ENCODE results near the gene ZNF521.

The ZNF521 gene

DNA sequence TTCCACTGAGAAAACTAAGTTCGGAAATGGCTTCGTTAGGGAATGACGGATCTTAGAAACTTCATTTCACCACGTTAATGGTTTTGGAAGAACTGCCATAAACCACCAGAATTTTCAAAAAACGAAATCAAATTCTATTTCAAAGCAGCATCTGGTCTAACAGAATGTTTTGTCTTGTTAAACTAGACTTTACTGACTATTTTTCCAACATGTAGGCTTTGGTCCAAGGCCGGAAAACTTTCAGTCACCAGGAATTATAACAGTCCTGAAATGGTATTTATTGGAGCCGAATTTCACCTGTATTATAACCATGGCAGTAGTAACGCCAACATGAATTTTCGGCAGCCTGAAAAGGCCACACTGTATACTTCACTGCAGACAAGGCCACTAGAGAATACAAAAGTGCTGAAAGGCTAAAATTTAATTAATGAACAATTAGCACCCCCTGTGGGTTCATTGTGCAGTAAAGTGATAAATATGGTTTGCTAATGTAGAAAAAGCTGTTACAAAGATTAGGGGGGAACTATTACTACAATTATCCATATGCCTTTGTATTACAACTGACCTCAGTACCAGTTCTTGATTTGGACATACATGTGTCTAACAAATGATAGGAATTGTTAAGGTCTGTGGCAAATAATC is 116.4 kb downstream of the ZNF521 start:
- TF ChIP-seq, protein P1, sequence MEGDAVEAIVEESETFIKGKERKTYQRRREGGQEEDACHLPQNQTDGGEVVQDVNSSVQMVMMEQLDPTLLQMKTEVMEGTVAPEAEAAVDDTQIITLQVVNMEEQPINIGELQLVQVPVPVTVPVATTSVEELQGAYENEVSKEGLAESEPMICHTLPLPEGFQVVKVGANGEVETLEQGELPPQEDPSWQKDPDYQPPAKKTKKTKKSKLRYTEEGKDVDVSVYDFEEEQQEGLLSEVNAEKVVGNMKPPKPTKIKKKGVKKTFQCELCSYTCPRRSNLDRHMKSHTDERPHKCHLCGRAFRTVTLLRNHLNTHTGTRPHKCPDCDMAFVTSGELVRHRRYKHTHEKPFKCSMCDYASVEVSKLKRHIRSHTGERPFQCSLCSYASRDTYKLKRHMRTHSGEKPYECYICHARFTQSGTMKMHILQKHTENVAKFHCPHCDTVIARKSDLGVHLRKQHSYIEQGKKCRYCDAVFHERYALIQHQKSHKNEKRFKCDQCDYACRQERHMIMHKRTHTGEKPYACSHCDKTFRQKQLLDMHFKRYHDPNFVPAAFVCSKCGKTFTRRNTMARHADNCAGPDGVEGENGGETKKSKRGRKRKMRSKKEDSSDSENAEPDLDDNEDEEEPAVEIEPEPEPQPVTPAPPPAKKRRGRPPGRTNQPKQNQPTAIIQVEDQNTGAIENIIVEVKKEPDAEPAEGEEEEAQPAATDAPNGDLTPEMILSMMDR (IDR thresholded peaks at IDR 0.05), result no peak
- TF ChIP-seq ZFX (IDR thresholded peaks at IDR 0.05; ENCODE audit: borderline replicate concordance), result no peak
- H3K27ac ChIP-seq, result no peak overlapping the region

DNA sequence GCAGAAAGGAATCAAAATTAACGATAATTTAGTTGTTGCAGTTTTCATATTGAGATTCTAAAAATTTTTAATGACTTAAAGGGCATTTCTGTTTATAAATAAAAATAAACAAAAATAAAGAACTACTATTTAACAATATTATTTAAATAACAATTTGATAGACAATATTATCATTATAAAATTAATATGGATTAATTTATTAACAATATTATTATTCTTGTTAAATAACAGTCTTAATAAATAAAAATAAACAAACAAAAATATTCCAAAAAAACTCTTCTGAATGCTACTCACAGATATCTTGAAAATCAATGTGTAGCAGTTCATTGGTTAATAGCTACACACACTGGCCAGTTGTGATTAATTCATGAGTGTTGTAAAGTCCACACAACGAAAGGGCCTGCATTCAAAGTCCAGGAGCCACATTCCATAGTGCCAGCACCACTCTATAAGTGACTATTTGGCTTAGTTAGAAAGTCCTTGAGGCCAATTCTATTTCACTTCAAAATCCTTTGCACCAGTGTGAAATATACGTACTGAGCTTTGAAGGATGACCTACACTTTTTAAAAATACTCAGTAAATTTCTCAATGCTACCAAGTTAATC is 117.1 kb downstream of the ZNF521 start:
- TF ChIP-seq ZFX (IDR thresholded peaks at IDR 0.05; ENCODE audit: borderline replicate concordance), result no peak
- TF ChIP-seq, protein P1 (IDR thresholded peaks at IDR 0.05), result no peak
- no peak overlapping the region for H3K27ac ChIP-seq

DNA sequence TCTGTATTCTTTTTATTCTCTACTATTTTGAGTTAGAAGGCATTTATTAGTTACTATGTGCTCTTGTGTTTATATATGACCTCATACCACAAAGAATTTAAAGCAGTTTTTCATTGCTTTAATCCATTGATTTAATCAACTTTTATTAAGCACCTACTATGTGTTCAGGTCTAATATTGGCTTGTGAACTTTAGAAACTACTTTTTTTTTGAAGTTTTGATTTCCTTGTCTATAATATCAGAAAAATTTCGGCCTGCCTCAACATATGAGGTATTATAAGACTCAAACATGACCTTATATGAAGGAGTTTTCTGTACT is 117.7 kb downstream of the ZNF521 start:
- H3K27ac ChIP-seq, result no peak overlapping the region
- TF ChIP-seq, protein P1 (IDR thresholded peaks at IDR 0.05), result no peak
- no peak for TF ChIP-seq ZFX (IDR thresholded peaks at IDR 0.05; ENCODE audit: borderline replicate concordance)

DNA sequence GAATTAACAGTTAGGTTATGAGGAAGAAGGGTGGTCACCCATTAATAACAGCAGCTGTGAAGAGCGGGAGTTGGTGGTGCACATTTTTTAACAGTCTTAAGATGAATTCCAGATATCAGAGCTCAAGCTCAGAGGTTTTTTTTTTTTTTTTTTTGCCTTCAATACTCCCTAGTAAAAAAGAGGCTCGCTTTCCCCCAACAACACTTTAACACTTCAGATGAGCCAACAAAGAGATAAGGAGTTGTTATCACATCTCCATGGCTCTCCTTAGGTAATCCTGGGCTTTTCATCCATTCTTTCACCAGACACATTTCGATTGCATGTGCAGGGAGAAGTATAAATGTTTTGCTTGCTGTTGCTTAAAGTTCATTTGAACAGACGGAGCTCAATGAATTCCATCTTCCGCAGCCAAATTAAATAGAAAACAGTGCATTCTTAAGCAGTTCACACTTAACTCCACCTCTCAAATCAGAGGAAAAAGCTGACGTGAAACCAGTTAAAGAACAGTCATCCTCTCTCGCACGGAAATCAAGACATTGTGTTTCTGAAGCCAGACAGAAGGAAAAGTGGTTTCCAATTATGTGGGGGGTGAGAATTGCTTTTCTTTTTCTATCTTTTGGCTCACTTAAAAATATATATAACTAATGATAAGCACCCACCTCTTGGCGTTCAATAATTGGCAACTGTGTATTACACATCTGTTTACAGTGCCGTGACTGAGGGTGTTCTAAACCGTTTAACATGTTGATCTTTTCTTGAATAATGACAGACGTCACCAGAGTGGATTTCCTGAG is 118.2 kb downstream of the ZNF521 start:
- TF ChIP-seq ZFX (IDR thresholded peaks at IDR 0.05; ENCODE audit: borderline replicate concordance), result no peak
- TF ChIP-seq, protein P1 (IDR thresholded peaks at IDR 0.05), result no peak

DNA sequence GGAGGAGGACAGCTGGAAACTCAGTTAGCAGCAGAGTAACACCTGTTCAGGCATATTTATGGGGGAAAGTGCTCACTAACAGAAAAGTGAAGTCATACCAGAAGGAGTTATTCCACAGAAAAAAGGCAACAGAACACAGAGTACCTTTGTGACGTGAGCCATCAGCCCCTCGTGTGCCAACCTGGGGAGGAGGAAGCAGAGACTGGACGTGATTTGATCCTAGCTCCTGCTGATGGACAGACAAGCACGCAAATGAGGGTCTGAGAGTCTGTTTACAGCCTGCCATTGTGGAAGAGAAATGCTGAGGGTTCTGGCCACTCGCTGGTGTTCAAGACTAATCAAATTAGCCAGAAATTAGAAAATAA is 120.7 kb downstream of the ZNF521 start:
- TF ChIP-seq ZFX (IDR thresholded peaks at IDR 0.05; ENCODE audit: borderline replicate concordance), result no peak
- TF ChIP-seq, protein P1 (IDR thresholded peaks at IDR 0.05), result no peak
- no peak overlapping the region for H3K27ac ChIP-seq

More for the DNA sequence above, 118.2 kb downstream of the ZNF521 start:
- no peak overlapping the region for H3K27ac ChIP-seq

DNA sequence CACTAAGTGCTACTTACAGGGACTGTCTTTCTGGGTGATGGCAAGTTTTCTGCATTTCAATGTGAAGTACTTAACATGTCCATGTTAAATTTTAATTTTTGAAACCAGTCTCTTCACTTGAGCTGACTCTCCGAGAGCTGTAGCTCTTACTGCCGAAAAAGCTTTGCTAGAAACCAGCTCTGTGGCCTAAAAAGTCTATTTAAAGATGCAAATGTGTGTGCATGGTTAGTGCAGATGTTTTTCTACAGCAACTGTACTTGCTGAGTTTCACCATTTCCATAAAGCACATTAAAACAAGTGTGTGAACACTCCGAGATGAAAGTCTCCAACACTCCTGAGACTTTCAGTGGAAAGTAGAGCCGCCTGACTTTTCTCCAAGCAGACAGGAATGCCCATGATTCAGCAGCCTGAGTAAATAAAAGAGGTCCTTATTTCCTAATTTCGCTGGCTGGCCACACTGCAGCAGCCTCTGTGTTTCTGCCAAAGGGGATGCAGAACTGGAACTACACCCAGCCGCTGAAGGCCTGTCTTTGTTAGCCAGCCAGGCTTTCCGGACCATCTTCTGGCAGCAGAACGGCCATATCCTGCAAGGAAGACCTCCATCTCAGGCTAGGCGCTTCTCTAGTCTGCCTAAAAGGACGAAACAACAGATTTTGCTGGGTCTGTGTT is 121.2 kb downstream of the ZNF521 start:
- TF ChIP-seq ZFX (IDR thresholded peaks at IDR 0.05; ENCODE audit: borderline replicate concordance), result no peak
- TF ChIP-seq, protein P1 (IDR thresholded peaks at IDR 0.05), result no peak
- H3K27ac ChIP-seq, result no peak overlapping the region

Data from 22Rv1 (cell line).